Measurements from ENCODE around the gene AQP9.
"Not testable (repeated sequence)": the region's sequence is repeated elsewhere in the genome, so short reads cannot be mapped to it uniquely, and the experiment has no call there.

AQP9 gene

GRCh38 chr15:58190419-58190818, 52.2 kb downstream of the AQP9 start:
- no CpG with 5 or more reads among the region's 4 CpGs for WGBS (ENCODE audit: extremely low coverage, insufficient coverage, insufficient read length)
- no peak overlapping the region for H3K27ac ChIP-seq (ENCODE audit: low read depth, low read length)
- no peak overlapping the region for H2BK12ac ChIP-seq (ENCODE audit: low read length)
- no peak overlapping the region for H3K4ac ChIP-seq (ENCODE audit: low read depth, low read length)
- H4K12ac ChIP-seq (ENCODE audit: low read depth, low read length): no peak overlapping the region
- peak in 1 of 2 donors; percentile 23 for DNase-seq
- H2AK5ac ChIP-seq (ENCODE audit: low read length): no peak overlapping the region
- H3K18ac ChIP-seq (ENCODE audit: low read length): no peak overlapping the region
- H3K36me3 ChIP-seq (ENCODE audit: control insufficient read depth in 1 of 2, insufficient read depth in 2 of 2, low read length in 2 of 2): no peaks in the 10 kb centered on the region
- H3K14ac ChIP-seq (ENCODE audit: low read length): no peak overlapping the region
- H3K4me3 ChIP-seq (ENCODE audit: low read depth, low read length): no peak overlapping the region
- no peak overlapping the region for H2BK5ac ChIP-seq (ENCODE audit: low read depth, low read length, poor library complexity)
- H3K79me1 ChIP-seq (ENCODE audit: low read length): no peaks in the 10 kb centered on the region
- H3K4me1 ChIP-seq (ENCODE audit: control insufficient read depth in 1 of 2, insufficient read depth in 2 of 2, low read length in 2 of 2): no peaks in the 10 kb centered on the region
- H3K9me3 ChIP-seq (ENCODE audit: insufficient read depth, low read depth, low read length): no peaks in the 10 kb centered on the region
- no peak overlapping the region for H3K4me2 ChIP-seq (ENCODE audit: low read length)
- no peak overlapping the region for H3K23ac ChIP-seq (ENCODE audit: low read length)
- no peaks in the 10 kb centered on the region for H3K79me2 ChIP-seq (ENCODE audit: control insufficient read depth, insufficient read depth, low read length, poor library complexity)
- H3K27me3 ChIP-seq (ENCODE audit: insufficient read depth, low read length): no peaks in the 10 kb centered on the region
- H2BK120ac ChIP-seq (ENCODE audit: insufficient read depth, low read length, poor library complexity): no peak overlapping the region
- no peak overlapping the region for H4K91ac ChIP-seq (ENCODE audit: low read depth, low read length)
- no peak overlapping the region for H2AFZ ChIP-seq (ENCODE audit: insufficient read depth, low read length, poor library complexity)
- H4K8ac ChIP-seq (ENCODE audit: low read depth, low read length): no peak overlapping the region
- H3K9ac ChIP-seq (ENCODE audit: low read length): no peak overlapping the region

GRCh38 chr15:58193636-58194035, 55.5 kb downstream of the AQP9 start:
- DNase-seq: peak; percentile 25 to 26
- not testable (repeated sequence) for H3K4ac ChIP-seq (ENCODE audit: low read depth, low read length); H3K14ac ChIP-seq (ENCODE audit: low read length); H3K27ac ChIP-seq (ENCODE audit: low read depth, low read length); H3K4me3 ChIP-seq (ENCODE audit: low read depth, low read length); H3K4me2 ChIP-seq (ENCODE audit: low read length); H3K79me2 ChIP-seq (ENCODE audit: control insufficient read depth, insufficient read depth, low read length, poor library complexity); H4K91ac ChIP-seq (ENCODE audit: low read depth, low read length); H2BK12ac ChIP-seq (ENCODE audit: low read length); H2AFZ ChIP-seq (ENCODE audit: insufficient read depth, low read length, poor library complexity); H3K27me3 ChIP-seq (ENCODE audit: insufficient read depth, low read length); H4K12ac ChIP-seq (ENCODE audit: low read depth, low read length); H3K23ac ChIP-seq (ENCODE audit: low read length); H2AK5ac ChIP-seq (ENCODE audit: low read length); H3K79me1 ChIP-seq (ENCODE audit: low read length); H4K8ac ChIP-seq (ENCODE audit: low read depth, low read length); H3K18ac ChIP-seq (ENCODE audit: low read length); H2BK120ac ChIP-seq (ENCODE audit: insufficient read depth, low read length, poor library complexity); H3K9me3 ChIP-seq (ENCODE audit: insufficient read depth, low read depth, low read length); H3K4me1 ChIP-seq (ENCODE audit: control insufficient read depth in 1 of 2, insufficient read depth in 2 of 2, low read length in 2 of 2); H3K9ac ChIP-seq (ENCODE audit: low read length); H3K36me3 ChIP-seq (ENCODE audit: control insufficient read depth in 1 of 2, insufficient read depth in 2 of 2, low read length in 2 of 2); H2BK5ac ChIP-seq (ENCODE audit: low read depth, low read length, poor library complexity)
- WGBS (ENCODE audit: extremely low coverage, insufficient coverage, insufficient read length): no CpG with 5 or more reads among the region's 9 CpGs

- H3K4me3 ChIP-seq (ENCODE audit: low read depth, low read length): peak overlapping the region; percentile 15
- H3K27ac ChIP-seq (ENCODE audit: low read depth, low read length): no peak overlapping the region
Observed at GRCh38 chr15:58200739-58201138, 62.6 kb downstream of the AQP9 start.

GRCh38 chr15:58201516-58201915, 63.3 kb downstream of the AQP9 start:
- H3K4ac ChIP-seq (ENCODE audit: low read depth, low read length): no peak overlapping the region
- no peaks in the 10 kb centered on the region for H3K4me1 ChIP-seq (ENCODE audit: control insufficient read depth in 1 of 2, insufficient read depth in 2 of 2, low read length in 2 of 2)
- H4K8ac ChIP-seq (ENCODE audit: low read depth, low read length): no peak overlapping the region
- no peak for DNase-seq
- no peaks in the 10 kb centered on the region for H3K36me3 ChIP-seq (ENCODE audit: control insufficient read depth in 1 of 2, insufficient read depth in 2 of 2, low read length in 2 of 2)
- H3K9ac ChIP-seq (ENCODE audit: low read length): no peak overlapping the region
- H3K23ac ChIP-seq (ENCODE audit: low read length): no peak overlapping the region
- H3K79me2 ChIP-seq (ENCODE audit: control insufficient read depth, insufficient read depth, low read length, poor library complexity): no peaks in the 10 kb centered on the region
- no peak overlapping the region for H3K18ac ChIP-seq (ENCODE audit: low read length)
- H2AFZ ChIP-seq (ENCODE audit: insufficient read depth, low read length, poor library complexity): no peak overlapping the region
- H3K9me3 ChIP-seq (ENCODE audit: insufficient read depth, low read depth, low read length): peaks cover 1% of the 10 kb centered on the region
- no peak overlapping the region for H3K4me3 ChIP-seq (ENCODE audit: low read depth, low read length)
- H4K12ac ChIP-seq (ENCODE audit: low read depth, low read length): no peak overlapping the region
- H3K79me1 ChIP-seq (ENCODE audit: low read length): no peaks in the 10 kb centered on the region
- H2BK5ac ChIP-seq (ENCODE audit: low read depth, low read length, poor library complexity): no peak overlapping the region
- H2AK5ac ChIP-seq (ENCODE audit: low read length): no peak overlapping the region
- H3K27me3 ChIP-seq (ENCODE audit: insufficient read depth, low read length): no peaks in the 10 kb centered on the region
- no peak overlapping the region for H2BK120ac ChIP-seq (ENCODE audit: insufficient read depth, low read length, poor library complexity)
- no peak overlapping the region for H4K91ac ChIP-seq (ENCODE audit: low read depth, low read length)
- H2BK12ac ChIP-seq (ENCODE audit: low read length): no peak overlapping the region
- H3K27ac ChIP-seq (ENCODE audit: low read depth, low read length): no peak overlapping the region
- H3K14ac ChIP-seq (ENCODE audit: low read length): no peak overlapping the region
- no peak overlapping the region for H3K4me2 ChIP-seq (ENCODE audit: low read length)

More at GRCh38 chr15:58200739-58201138, 62.6 kb downstream of the AQP9 start:
- H3K79me1 ChIP-seq (ENCODE audit: low read length): no peaks in the 10 kb centered on the region
- no peak overlapping the region for H3K4me2 ChIP-seq (ENCODE audit: low read length)
- H4K12ac ChIP-seq (ENCODE audit: low read depth, low read length): no peak overlapping the region
- no peak overlapping the region for H2BK120ac ChIP-seq (ENCODE audit: insufficient read depth, low read length, poor library complexity)
- H3K36me3 ChIP-seq (ENCODE audit: control insufficient read depth in 1 of 2, insufficient read depth in 2 of 2, low read length in 2 of 2): no peaks in the 10 kb centered on the region
- no peak overlapping the region for H2BK5ac ChIP-seq (ENCODE audit: low read depth, low read length, poor library complexity)
- no peaks in the 10 kb centered on the region for H3K4me1 ChIP-seq (ENCODE audit: control insufficient read depth in 1 of 2, insufficient read depth in 2 of 2, low read length in 2 of 2)
- no peak overlapping the region for H2AFZ ChIP-seq (ENCODE audit: insufficient read depth, low read length, poor library complexity)
- H4K91ac ChIP-seq (ENCODE audit: low read depth, low read length): no peak overlapping the region
- no peaks in the 10 kb centered on the region for H3K79me2 ChIP-seq (ENCODE audit: control insufficient read depth, insufficient read depth, low read length, poor library complexity)
- no peaks in the 10 kb centered on the region for H3K27me3 ChIP-seq (ENCODE audit: insufficient read depth, low read length)
- no peak overlapping the region for H3K14ac ChIP-seq (ENCODE audit: low read length)
- H3K4ac ChIP-seq (ENCODE audit: low read depth, low read length): no peak overlapping the region
- no peak overlapping the region for H2BK12ac ChIP-seq (ENCODE audit: low read length)
- no peak overlapping the region for H4K8ac ChIP-seq (ENCODE audit: low read depth, low read length)
- no peak overlapping the region for H3K18ac ChIP-seq (ENCODE audit: low read length)
- no peak overlapping the region for H3K23ac ChIP-seq (ENCODE audit: low read length)
- H3K9ac ChIP-seq (ENCODE audit: low read length): no peak overlapping the region
- DNase-seq: no peak
- peaks cover 1% of the 10 kb centered on the region for H3K9me3 ChIP-seq (ENCODE audit: insufficient read depth, low read depth, low read length)
- no peak overlapping the region for H2AK5ac ChIP-seq (ENCODE audit: low read length)
- WGBS (ENCODE audit: extremely low coverage, insufficient coverage, insufficient read length): no CpG with 5 or more reads among the region's 8 CpGs
